Stimulated activated CD4-positive, alpha-beta T cell treated with anti-CD3 and anti-CD28 coated beads, Interleukin-1b, Interleukin-23, amount 100 ng/mL, for 24 hours (primary cell): ENCODE results near the gene MMP21.

Experiments used
- DNase-seq, 4 experiments: peaks; one replicate each; pipeline ENCODE4 v3.0.0-alpha.2; 2020; ENCODE audit warnings: low read depth in 4 of 4, low spot score in 1 of 4

The MMP21 gene, protein sequence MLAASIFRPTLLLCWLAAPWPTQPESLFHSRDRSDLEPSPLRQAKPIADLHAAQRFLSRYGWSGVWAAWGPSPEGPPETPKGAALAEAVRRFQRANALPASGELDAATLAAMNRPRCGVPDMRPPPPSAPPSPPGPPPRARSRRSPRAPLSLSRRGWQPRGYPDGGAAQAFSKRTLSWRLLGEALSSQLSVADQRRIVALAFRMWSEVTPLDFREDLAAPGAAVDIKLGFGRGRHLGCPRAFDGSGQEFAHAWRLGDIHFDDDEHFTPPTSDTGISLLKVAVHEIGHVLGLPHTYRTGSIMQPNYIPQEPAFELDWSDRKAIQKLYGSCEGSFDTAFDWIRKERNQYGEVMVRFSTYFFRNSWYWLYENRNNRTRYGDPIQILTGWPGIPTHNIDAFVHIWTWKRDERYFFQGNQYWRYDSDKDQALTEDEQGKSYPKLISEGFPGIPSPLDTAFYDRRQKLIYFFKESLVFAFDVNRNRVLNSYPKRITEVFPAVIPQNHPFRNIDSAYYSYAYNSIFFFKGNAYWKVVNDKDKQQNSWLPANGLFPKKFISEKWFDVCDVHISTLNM

DNA sequence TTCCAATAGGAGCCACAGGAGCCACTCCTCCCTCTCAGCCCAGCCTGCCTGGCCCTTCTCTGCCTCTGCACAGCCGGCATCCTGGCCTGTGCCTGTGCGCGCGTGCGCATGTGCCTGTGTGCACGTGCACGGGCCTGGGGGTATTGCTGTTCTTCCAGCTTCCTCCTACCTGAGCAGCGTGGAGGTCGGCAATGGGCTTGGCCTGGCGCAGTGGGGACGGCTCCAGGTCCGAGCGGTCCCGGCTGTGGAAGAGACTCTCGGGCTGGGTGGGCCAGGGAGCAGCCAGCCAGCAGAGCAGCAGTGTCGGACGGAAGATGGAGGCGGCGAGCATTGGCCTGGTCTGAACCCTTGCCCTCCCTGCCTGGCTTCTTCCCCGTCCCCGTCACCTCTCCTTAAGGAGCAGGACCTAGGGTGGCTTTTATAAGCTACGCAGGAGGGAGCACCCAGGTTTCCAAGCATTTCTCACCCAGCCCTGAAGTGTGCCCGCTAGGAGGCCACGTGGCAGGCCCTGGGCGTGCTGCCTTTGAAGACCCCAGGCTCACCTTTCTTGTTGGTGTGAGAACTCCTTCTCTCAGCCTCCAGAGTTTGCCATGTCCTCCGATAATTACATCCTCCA lies at the start of gene MMP21:
TSS of gene MMP21 (minus strand) at position 331 of the 616 bp plus-strand sequence. CDS start at position 331, 0 bp downstream.
- DNase-seq = no peak

GRCh38 chr10:125824736-125825135 lies 49.1 kb upstream of the MMP21 start:
- no peak for DNase-seq

DNA sequence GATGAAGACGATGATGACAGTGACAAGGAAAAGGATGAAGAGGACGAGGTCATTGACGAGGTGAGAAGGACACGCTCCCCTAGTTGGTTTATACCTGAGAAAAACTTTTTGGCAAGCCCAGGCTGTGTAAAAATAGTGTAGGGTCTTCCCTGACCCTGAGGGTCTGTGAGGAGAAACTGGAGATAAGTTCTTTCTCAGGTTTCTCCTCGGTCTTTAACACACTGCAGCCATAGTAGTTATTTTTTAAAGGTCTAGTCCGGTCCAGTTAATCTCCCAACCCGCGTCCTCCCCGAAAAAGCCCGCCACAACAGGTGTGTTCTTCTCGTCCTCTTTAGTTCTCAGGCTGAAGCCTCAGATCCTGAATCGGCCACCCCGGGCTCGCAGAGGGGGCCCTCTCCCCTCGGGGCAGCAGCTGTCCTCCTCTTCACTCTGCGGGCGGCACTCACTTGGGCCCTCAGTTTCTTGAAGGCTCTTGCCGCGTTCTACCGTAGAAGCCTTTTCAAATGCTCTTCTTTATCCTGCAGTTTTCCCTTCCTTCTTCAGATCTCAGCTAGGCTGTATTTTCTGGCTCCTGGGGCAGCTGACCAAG lies 48.1 kb upstream of the MMP21 start:
- peak in 1 of 4 experiments; percentile 2 for DNase-seq

DNA sequence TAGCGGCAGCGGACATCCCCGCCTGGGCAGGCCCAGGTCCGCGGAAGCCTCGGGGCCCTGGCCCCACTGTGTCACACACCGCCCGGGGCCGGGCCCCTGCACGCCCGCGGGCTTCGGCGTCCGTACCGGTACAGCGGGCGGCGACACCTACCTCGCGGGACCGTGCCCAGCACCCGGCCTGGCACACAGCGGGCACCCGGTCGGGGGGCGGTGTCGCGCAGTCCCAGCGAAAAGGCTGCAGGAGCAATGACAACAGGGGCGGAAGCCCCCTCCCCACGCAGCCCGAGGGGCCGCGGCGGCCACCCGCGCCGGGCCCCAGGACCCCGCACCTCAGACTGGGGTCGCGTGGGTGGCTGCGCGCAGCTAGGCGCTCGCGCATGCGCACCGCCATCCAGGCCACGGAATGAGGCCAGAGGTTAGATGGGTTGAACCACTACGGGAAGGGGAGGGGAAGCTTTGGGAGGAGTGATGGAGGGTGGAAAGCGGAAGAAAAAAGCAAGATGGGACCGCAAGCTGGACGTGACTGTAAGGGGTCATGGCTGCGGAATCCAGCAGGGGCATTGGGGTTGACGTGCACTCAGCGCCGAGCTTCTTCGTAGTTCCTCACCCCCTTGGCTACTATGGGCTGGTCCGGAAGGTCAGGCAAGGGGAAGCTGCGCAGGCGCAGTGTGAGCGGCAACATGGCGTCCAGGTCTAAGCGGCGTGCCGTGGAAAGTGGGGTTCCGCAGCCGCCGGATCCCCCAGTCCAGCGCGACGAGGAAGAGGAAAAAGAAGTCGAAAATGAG lies 47.4 kb upstream of the MMP21 start, which contains the start of the genes BCCIP and UROS:
TSS of gene BCCIP (plus strand) at position 669 of the 785 bp plus-strand sequence. CDS start at position 681, 12 bp downstream.
TSS of gene UROS (minus strand) at position 381 of the 785 bp plus-strand sequence. CDS start 6,759 bp downstream, outside the sequence.
- peak; percentile 78 to 84 (median 81) for DNase-seq

DNA sequence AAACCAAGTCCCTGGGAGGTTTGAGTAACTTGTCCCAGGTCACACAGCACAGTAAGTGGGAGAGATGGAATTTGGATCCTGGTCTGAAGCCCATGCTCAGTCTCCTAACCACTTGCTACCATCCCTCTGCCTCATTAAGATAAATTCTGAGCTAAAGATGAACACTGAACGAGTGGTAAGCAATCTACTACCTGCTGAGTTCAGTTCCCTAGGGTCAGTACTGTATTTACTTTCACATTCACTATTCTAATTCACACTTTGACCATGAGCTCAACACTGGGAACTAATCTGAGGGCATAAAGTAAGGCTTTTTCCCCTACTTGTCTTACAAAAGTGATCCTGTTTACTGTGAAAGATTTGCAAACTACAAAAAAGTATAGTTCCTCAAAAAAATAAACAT lies 45.1 kb upstream of the MMP21 start:
- no peak for DNase-seq

DNA sequence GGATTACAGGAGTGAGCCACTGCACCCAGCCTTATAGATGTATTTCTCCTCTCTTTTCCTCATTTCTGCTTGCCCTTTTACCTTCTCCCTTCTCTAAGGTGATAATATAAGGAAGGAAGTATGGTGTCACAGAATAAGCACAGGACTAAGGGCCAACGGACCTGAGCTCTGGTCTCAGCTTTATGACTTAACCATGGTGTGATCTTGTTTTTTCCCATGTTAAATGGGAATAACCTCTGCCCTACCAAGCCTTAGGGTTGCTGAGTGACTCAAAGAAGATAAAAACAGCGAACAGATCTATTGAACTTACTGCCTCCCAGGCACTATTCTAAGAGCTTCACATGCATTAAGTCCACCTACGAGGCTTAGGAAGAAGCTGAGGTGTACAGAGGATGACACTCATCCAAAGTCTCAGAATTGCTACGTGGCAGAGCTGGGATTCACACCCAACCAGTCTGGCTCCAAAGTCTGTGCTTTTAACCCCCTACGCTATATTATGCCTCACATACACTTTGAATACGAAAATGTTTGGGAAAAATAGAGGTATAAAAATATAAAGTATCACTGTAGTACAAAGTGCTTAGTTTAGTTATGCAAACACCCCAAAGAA lies 41.8 kb upstream of the MMP21 start:
- no peak for DNase-seq

DNA sequence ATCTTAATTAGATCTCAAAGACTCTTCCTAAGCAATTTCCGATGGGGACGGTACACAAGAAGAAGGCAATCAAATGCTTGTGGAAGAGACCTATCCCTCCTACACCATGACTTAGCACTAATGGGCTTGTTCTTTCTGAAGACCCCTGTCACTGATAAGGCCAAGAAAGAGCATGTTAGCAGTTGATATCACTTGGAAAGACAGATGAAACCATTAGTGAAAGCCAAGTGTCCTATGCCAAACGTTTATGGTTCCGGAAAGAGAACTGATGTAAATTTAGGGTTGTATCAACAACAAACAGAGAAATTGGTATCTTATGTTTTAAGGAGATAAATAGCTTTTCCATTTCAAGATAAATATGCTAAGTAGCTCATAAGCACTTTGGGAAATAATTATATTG lies 40.9 kb upstream of the MMP21 start:
- DNase-seq = no peak

- no peak for DNase-seq
These were observed 40.1 kb upstream of the MMP21 start for GRCh38 chr10:125815764-125816163.

GRCh38 chr10:125812128-125812750 lies 36.6 kb upstream of the MMP21 start:
- no peak for DNase-seq

- DNase-seq = no peak
These were observed 35.6 kb upstream of the MMP21 start for GRCh38 chr10:125811251-125811650.

DNA sequence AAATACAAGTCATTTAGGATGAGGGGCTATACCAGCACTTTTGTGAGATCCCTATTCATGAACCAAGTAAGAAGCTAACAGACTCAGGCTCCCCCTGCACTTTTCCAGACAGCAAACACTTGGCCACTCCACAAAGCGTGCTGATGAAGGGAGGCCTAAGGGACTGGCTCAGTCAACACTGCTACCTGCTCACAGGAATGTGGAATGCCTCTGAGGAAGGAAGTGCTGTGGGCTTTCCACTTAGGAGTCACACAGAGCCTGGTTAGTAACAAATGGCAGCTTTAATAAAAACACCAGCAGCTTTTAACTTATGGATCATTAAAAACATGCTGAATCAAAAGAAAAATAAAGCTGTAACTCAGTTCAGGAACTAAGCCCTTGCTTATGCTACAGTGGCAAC lies 32.4 kb upstream of the MMP21 start:
- DNase-seq = no peak

DNA sequence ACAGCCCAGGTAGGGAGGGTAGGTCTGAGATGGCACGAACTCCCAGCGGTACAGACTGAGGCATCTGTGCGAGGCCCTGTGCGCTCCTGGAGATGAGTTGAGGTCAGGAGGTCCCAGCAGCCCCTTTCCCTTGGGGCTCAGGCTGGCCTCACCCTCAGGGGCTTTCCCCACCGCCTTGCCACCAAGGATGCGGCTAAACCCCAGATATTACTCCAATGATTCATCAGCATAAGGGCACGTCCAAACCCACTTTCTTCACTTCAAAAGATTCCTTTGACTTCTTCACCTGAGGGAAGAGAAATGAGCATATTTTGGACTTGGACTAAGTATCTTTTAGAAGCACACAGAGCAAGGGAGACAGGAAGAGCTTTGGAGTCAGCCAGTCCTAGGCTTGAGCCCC lies 27.1 kb upstream of the MMP21 start:
- DNase-seq = no peak

- DNase-seq = no peak
These were observed 26.5 kb upstream of the MMP21 start for GRCh38 chr10:125802131-125802530.

GRCh38 chr10:125801574-125801973 lies 26.0 kb upstream of the MMP21 start:
- no peak for DNase-seq

DNA sequence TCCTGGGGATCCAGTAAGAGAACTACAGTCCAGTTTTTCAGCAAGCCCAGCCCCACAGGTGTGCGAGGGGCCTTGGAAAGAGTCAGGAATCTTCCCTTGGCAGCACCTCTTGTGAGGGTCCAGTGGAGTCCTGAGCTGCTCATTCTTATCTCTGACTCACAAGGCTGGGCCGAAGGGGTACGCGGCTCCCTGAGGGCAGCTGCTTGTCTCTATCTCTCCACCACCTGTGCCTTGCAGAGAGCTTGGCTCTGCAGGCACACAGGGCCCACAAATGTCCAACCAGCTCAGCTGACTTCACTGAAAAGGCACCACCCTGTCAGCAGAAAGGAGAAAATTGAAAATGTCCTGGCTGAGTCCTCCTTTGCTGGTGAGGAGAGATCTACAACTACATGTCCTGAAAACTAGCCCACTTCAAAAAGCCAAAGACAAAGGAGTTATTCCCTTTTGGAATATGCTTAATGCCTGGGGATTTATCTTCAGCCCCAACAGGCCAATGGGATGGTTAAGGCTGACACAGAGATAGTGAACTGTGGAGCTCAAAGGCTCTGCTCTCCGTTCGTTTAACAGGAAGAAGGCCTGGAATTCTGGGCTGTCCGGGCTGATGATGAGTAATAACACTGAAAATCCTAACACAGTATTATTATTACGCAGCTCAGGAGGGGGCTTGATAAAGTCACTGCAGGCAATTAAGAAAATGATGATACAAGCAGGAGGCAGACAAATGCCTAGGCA lies 24.0 kb upstream of the MMP21 start:
- no peak for DNase-seq

- no peak for DNase-seq
These were observed 22.5 kb upstream of the MMP21 start for GRCh38 chr10:125797994-125798662.

DNA sequence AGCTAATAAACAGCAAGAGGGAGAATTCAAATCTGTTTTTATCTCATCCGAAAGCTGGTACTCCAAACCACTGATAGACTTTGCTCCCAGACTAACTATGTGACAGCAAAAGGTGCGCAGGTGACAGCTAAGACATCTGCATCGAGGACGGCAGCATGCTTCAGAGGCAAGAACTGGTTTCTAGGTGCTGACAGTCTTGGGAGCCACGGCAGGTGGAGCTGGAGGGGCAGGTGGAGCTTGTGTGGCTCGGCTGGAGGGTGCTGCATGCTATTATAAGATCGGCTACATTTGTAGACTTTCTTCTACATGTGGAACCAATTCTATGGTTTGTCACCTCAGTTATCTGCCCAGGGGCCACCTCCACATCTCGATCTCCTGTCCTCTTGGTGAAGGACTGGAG lies 21.8 kb upstream of the MMP21 start:
- DNase-seq = no peak

DNA sequence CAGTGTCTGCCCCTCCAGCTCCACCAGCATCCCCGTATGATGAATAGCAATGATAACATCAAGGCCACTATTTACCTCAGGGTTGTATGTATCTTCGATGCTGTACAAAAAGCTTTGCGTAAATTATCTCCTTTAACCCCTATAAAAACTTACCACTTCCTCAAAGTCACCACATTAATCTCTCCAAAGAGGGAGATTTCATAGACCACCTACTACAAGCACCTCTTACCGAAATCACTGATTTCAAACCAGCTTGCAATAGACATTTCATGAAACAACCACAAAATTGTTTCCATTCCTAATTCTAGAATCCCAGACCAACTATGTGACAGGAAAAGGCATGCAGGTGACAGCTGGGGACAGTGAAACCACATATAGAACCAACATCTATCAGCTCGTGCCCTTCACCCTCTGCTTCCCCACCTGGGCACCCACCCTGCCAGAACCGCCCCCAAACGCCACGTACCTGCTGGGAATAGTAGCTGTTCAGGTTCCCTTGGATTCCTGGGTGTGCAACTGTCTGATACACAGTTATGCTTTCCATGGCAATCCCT lies 20.1 kb upstream of the MMP21 start:
- no peak for DNase-seq
